HepG2 (cell line): ENCODE results near the gene INTS6. TPM values are rescaled to one million over a fixed set of nuclear protein-coding genes. Genes with fewer than 3 reads are reported as not detected.

Experiments
- ARID2 ChIP-seq: sonication (generic); formaldehyde crosslinking; IDR thresholded peaks from 2 replicates; pipeline ENCODE4 v1.8.1; 2022; ENCODE audit warnings: mild to moderate bottlenecking, missing genetic modification reagents, borderline replicate concordance
- CENPT ChIP-seq: sonication (generic); formaldehyde crosslinking; IDR thresholded peaks from 2 replicates; pipeline ENCODE4 v1.8.0; 2022; ENCODE audit warnings: low read depth, mild to moderate bottlenecking, moderate library complexity, missing genetic modification reagents
- DZIP1 ChIP-seq: sonication (generic); formaldehyde crosslinking; IDR thresholded peaks from 2 replicates; pipeline ENCODE4 v1.5.0; 2020; ENCODE audit warnings: mild to moderate bottlenecking, missing genetic modification reagents
- ELF3 ChIP-seq: IDR thresholded peaks from 2 replicates; pipeline ENCODE4 v1.6.1; 2016; ENCODE audit warnings: missing genetic modification reagents, missing compliant biosample characterization
- FOXA1 ChIP-seq, 2 experiments: fragments of 450-650 bp in 1 of 2; sonication (generic) in 1 of 2; formaldehyde crosslinking in 1 of 2; IDR thresholded peaks; 2 replicates each; pipeline versions ENCODE4 v1.4.0 to v1.6.1; 2016 to 2020; ENCODE audit warnings: missing genetic modification reagents in 1 of 2
- FOXP1 ChIP-seq, 2 experiments: fragments of 450-650 bp in 1 of 2; IDR thresholded peaks; 2 replicates each; pipeline ENCODE4 v1.6.1; 2017 to 2018; ENCODE audit warnings: antibody characterized with exemption in 1 of 2
- HMG20A ChIP-seq: IDR thresholded peaks from 2 replicates; pipeline ENCODE4 v1.6.1; 2016; ENCODE audit warnings: borderline replicate concordance
- KLF15 ChIP-seq: sonication (generic); formaldehyde crosslinking; IDR thresholded peaks from 2 replicates; pipeline ENCODE4 v1.8.1; 2023; ENCODE audit warnings: borderline replicate concordance, mild to moderate bottlenecking, inconsistent platforms, missing genetic modification reagents, mixed read lengths
- MYC ChIP-seq: sonication (generic); formaldehyde crosslinking; IDR thresholded peaks from 2 replicates; pipeline ENCODE4 v1.9.0; 2021; ENCODE audit warnings: missing genetic modification reagents, borderline replicate concordance
- NR2F6 ChIP-seq, 2 experiments: IDR thresholded peaks; 2 replicates each; pipeline ENCODE4 v1.6.1; 2016; ENCODE audit warnings: antibody characterized with exemption in 1 of 2, mild to moderate bottlenecking in 1 of 2
- PCBP1 ChIP-seq: fragments of 200-400 bp; formaldehyde crosslinking; IDR thresholded peaks from 2 replicates; pipeline ENCODE4 v1.6.1; 2017; ENCODE audit warnings: mild to moderate bottlenecking, low read depth, low read length, borderline replicate concordance
- POGZ ChIP-seq: sonication (generic); formaldehyde crosslinking; IDR thresholded peaks from 2 replicates; pipeline ENCODE4 v1.4.0; 2020; ENCODE audit warnings: mild to moderate bottlenecking, missing genetic modification reagents
- PRMT3 ChIP-seq: sonication (generic); formaldehyde crosslinking; IDR thresholded peaks from 2 replicates; pipeline ENCODE4 v1.8.1; 2022; ENCODE audit warnings: low read depth, mild to moderate bottlenecking, moderate library complexity, missing genetic modification reagents, borderline replicate concordance
- ZBTB49 ChIP-seq: sonication (generic); formaldehyde crosslinking; IDR thresholded peaks from 2 replicates; pipeline ENCODE4 v1.4.0; 2020; ENCODE audit warnings: missing genetic modification reagents, borderline replicate concordance
- ZMYM4 ChIP-seq: sonication (generic); formaldehyde crosslinking; IDR thresholded peaks from 2 replicates; pipeline ENCODE4 v1.8.1; 2023; ENCODE audit warnings: mild to moderate bottlenecking, missing genetic modification reagents
- ZNF710 ChIP-seq: sonication (generic); formaldehyde crosslinking; IDR thresholded peaks from 2 replicates; pipeline ENCODE4 v1.5.0; 2020; ENCODE audit warnings: mild to moderate bottlenecking, missing genetic modification reagents, borderline replicate concordance
- polyA plus RNA-seq, 8 experiments: library from polyadenylated mRNA; depleted of rRNA in 3 of 8; stranded (reverse) in 7 of 8; unstranded in 1 of 8; fragments of >200 nt; fragmentation: Illumina TruSeq in 4 of 8; extraction: Trizol in 4 of 8; gene quantifications; 2 replicates each; pipeline versions ENCODE4 v1.2.1 to v1.2.3, GENCODE V29; 2011 to 2016; ENCODE audit warnings: low read depth in 4 of 8, missing spikeins in 1 of 8, mixed read lengths in 1 of 8; ENCODE audit not compliant: insufficient read depth in 1 of 8
- total RNA-seq, 5 experiments: library from RNA; depleted of rRNA; stranded (reverse); fragments of >200 nt; fragmentation: Illumina TruSeq; extraction: Trizol; gene quantifications; 2 replicates each; pipeline ENCODE4 v1.2.3, GENCODE V29; 2016; ENCODE audit warnings: low read depth in 1 of 5
- TF ChIP-seq, protein P1 (sequence below): sonication (generic); formaldehyde crosslinking; IDR thresholded peaks from 2 replicates; pipeline ENCODE4 v1.4.0; 2020; ENCODE audit warnings: missing genetic modification reagents
- TF ChIP-seq, protein P2 (sequence below): sonication (generic); formaldehyde crosslinking; IDR thresholded peaks from 2 replicates; pipeline ENCODE4 v1.9.0; 2022; ENCODE audit warnings: missing genetic modification reagents, mild to moderate bottlenecking, borderline replicate concordance

The INTS6 gene
- total and polyA plus RNA-seq, 2 of the 13 experiments (the other 11 are each of a cell fraction or from before 2014, with no cell fraction given), result 27.9 to 38.4 TPM

DNA sequence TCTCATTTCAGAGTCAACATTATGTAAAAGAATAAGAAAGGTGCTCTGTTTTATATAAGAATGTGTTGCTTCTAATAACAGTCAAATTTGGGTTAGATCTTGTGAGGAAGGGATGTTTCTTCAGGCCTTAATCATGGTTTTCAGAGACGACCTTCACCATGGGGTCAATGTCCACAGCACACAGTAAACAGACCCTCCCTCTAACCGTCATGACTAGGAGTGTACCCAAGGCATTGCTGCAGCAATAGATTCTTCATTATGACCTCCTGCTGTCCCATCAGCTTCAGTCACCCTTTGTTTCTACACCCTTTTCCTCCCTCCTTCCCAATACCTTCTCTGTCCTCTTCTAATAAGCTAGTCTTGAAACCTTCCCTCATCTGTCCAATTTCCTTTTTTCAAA is 97.6 kb downstream of the INTS6 start (continued):
- no peak for TF ChIP-seq DZIP1 (CRISPR knock-in tag)
- no peak for TF ChIP-seq ELF3 (CRISPR knock-in tag)
- TF ChIP-seq KLF15, result no peak
- TF ChIP-seq MYC, result no peak
- TF ChIP-seq FOXP1 (IDR thresholded peaks at IDR 0.05), result no peak
- 0 out of 2 replicates have a peak, but pooled peaks have one; percentile 18 for TF ChIP-seq FOXP1 (CRISPR knock-in tag; IDR thresholded peaks at IDR 0.05)
- TF ChIP-seq ZBTB49 (CRISPR knock-in tag), result no peak
- TF ChIP-seq, protein P1, sequence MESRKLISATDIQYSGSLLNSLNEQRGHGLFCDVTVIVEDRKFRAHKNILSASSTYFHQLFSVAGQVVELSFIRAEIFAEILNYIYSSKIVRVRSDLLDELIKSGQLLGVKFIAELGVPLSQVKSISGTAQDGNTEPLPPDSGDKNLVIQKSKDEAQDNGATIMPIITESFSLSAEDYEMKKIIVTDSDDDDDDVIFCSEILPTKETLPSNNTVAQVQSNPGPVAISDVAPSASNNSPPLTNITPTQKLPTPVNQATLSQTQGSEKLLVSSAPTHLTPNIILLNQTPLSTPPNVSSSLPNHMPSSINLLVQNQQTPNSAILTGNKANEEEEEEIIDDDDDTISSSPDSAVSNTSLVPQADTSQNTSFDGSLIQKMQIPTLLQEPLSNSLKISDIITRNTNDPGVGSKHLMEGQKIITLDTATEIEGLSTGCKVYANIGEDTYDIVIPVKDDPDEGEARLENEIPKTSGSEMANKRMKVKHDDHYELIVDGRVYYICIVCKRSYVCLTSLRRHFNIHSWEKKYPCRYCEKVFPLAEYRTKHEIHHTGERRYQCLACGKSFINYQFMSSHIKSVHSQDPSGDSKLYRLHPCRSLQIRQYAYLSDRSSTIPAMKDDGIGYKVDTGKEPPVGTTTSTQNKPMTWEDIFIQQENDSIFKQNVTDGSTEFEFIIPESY (CRISPR knock-in tag), result no peak
- TF ChIP-seq ZMYM4 (CRISPR knock-in tag), result peak; percentile 60; the same call in 1 of the 2 replicates
- TF ChIP-seq ARID2 (CRISPR knock-in tag), result no peak
- TF ChIP-seq FOXA1 (IDR thresholded peaks at IDR 0.05), result no peak
- TF ChIP-seq FOXA1 (CRISPR knock-in tag; IDR thresholded peaks at IDR 0.05), result peak; percentile 44; the same call in 1 of the 2 replicates
- no peak for TF ChIP-seq PCBP1
- TF ChIP-seq CENPT, result no peak
- no peak for TF ChIP-seq ZNF710 (CRISPR knock-in tag)
- no peak for TF ChIP-seq PRMT3 (CRISPR knock-in tag)
- TF ChIP-seq, protein P2, sequence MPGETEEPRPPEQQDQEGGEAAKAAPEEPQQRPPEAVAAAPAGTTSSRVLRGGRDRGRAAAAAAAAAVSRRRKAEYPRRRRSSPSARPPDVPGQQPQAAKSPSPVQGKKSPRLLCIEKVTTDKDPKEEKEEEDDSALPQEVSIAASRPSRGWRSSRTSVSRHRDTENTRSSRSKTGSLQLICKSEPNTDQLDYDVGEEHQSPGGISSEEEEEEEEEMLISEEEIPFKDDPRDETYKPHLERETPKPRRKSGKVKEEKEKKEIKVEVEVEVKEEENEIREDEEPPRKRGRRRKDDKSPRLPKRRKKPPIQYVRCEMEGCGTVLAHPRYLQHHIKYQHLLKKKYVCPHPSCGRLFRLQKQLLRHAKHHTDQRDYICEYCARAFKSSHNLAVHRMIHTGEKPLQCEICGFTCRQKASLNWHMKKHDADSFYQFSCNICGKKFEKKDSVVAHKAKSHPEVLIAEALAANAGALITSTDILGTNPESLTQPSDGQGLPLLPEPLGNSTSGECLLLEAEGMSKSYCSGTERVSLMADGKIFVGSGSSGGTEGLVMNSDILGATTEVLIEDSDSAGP, result no peak
- no peak for TF ChIP-seq NR2F6 (IDR thresholded peaks at IDR 0.05)
- TF ChIP-seq NR2F6 (CRISPR knock-in tag; IDR thresholded peaks at IDR 0.05), result no peak
- TF ChIP-seq POGZ (CRISPR knock-in tag), result 0 out of 2 replicates have a peak, but pooled peaks have one; percentile 36
- 0 out of 2 replicates have a peak, but pooled peaks have one; percentile 25 for TF ChIP-seq HMG20A (CRISPR knock-in tag)
